Right kidney (tissue), 1 donor: Measurements from ENCODE around the gene CYP4X1.
"Not testable (repeated sequence)": the region's sequence is repeated elsewhere in the genome, so short reads cannot be mapped to it uniquely, and the experiment has no call there.

ENCODE experiments used
- DNase-seq: peaks from one replicate; pipeline ENCODE4 v3.0.0-alpha.2; 2016

Gene CYP4X1

DNA sequence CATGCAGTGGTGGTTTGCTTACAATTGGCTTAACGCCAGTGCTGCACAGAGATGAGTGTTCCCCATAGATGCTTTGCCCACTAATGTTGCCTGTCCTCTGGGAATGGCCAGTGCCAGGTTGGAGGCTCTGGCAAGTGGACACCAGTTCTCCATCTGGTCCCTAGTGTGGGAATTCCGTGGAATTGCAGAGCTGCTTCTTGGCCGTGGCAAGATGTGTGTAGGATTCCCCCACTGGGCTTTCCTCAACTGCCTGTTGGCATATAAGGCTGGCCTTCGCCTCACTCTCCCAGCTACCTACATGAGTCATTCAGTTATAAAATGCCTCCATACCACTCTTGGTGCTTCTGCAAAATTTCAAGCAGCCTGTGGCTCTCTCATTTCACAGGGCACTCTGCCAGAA, 45.6 kb downstream of the CYP4X1 start:
- DNase-seq: not testable (repeated sequence)

DNA sequence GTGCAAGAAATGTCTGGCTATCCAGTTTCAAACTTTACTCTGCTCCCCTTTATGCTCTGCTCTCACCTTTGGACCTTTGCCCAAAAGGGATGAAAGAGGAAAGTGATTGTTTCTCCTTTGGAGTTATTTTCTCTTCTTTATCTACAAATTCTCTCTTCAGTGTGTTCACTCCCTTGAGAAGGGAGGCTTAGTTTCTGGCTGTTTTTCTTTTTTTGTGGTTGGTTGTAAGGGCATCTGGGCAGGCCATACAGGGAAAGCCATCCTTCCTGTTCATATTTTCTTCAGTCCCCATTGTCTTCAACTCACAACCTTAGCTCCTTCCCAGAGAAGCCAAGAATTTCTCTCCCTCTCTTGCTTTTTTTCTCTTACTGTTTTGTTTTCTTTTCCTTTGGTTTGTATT, 46.0 kb downstream of the CYP4X1 start:
- not testable (repeated sequence) for DNase-seq

DNA sequence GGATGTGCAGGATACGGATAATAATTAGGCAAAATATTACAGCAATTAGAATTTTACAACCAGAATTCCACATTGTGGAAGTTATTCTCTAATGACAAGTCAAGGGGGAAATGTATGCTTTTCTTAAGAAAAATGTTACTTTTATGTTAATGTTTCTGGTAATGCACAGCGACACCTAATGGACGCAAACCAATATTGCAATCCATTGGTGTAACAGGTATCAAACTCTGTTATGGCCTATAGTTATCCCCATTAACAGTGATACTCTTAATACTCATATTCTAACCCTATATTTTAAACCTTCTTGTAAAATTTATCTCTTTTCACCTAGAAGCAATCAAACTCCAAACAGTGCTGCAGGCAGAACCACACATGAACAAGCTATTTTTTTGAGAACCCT, 65.9 kb downstream of the CYP4X1 start:
- DNase-seq: not testable (repeated sequence)

DNA sequence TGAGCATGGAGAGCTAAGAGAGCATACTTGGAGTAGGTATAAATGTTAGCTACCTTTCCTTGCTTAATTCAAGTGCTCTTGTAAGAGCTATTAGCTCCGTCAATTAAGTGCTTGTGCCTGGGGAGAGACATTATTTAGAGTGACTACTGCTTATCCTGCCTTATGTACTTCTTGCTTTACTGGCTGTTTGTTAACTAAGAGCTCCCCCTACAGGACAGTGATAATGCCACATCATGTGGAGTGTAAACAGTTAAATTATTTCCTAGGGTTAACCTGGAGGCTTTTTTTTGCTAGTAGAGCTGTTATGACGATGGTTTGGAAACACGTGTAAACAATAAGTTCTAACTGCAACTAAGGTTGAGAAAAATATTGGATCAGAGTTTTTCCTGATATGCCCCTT, 68.0 kb downstream of the CYP4X1 start:
- not testable (repeated sequence) for DNase-seq
